BE2C (cell line): Measurements from ENCODE around the gene PSMA6.

Source experiments
- DNase-seq: peaks from one replicate; pipeline ENCODE4 v3.0.0-alpha.2; 2020
- H3K27me3 ChIP-seq: fragments of 250-450 bp; sonication (Bioruptor Pico); 2 replicates; pipeline ENCODE4 v1.5.1; 2020; ENCODE audit warnings: mild to moderate bottlenecking
- H3K36me3 ChIP-seq: fragments of 250-450 bp; sonication (Bioruptor Pico); 2 replicates; pipeline ENCODE4 v1.5.1; 2020; ENCODE audit warnings: mild to moderate bottlenecking
- H3K4me1 ChIP-seq: fragments of 250-450 bp; sonication (Bioruptor Pico); 2 replicates; pipeline ENCODE4 v1.5.1; 2020
- H3K4me3 ChIP-seq: 2 replicates; pipeline ENCODE4 v1.5.1; 2011; ENCODE audit warnings: low read depth, low read length
- H3K9me3 ChIP-seq: fragments of 250-450 bp; sonication (Bioruptor Pico); 2 replicates; pipeline ENCODE4 v1.5.1; 2020
- CTCF ChIP-seq: IDR thresholded peaks from 2 replicates; pipeline ENCODE4 v1.5.1; 2012; ENCODE audit warnings: mild to moderate bottlenecking, low read depth, low read length

Gene PSMA6

GRCh38 chr14:35317820-35318219, 25.6 kb downstream of the PSMA6 start:
- Histone ChIP-seq H3K4me3 (no peak overlapping the region), H3K36me3 (peaks cover 53% of the 10 kb centered on the region), H3K9me3 (no peaks in the 10 kb centered on the region), H3K27me3 (no peaks in the 10 kb centered on the region), H3K4me1 (no peaks in the 10 kb centered on the region)
- no peak for DNase-seq
- TF ChIP-seq CTCF, result no peak

- DNase-seq, result no peak
- Histone ChIP-seq H3K4me1 (no peaks in the 10 kb centered on the region), H3K9me3 (no peaks in the 10 kb centered on the region), H3K27me3 (no peaks in the 10 kb centered on the region), H3K36me3 (peaks cover 38% of the 10 kb centered on the region), H3K4me3 (no peak overlapping the region)
- TF ChIP-seq CTCF, result no peak
These were observed 27.3 kb downstream of the PSMA6 start for GRCh38 chr14:35319509-35319908.

- no peak for DNase-seq
- TF ChIP-seq CTCF, result no peak
- no peaks in the 10 kb centered on the region for H3K27me3 ChIP-seq
- H3K4me1 ChIP-seq, result no peaks in the 10 kb centered on the region
- H3K9me3 ChIP-seq, result no peaks in the 10 kb centered on the region
- peaks cover 31% of the 10 kb centered on the region for H3K36me3 ChIP-seq
- no peak overlapping the region for H3K4me3 ChIP-seq
These were observed 28.3 kb downstream of the PSMA6 start for GRCh38 chr14:35320472-35320871.

- Histone ChIP-seq H3K36me3 (no peaks in the 10 kb centered on the region), H3K27me3 (no peaks in the 10 kb centered on the region), H3K9me3 (no peaks in the 10 kb centered on the region), H3K4me1 (no peaks in the 10 kb centered on the region), H3K4me3 (no peak overlapping the region)
- TF ChIP-seq CTCF, result no peak
- DNase-seq, result no peak
These were observed 34.2 kb downstream of the PSMA6 start for GRCh38 chr14:35326375-35326774.

GRCh38 chr14:35331605-35332516, 39.7 kb downstream of the PSMA6 start:
- Histone ChIP-seq H3K27me3 (no peaks in the 10 kb centered on the region), H3K36me3 (no peaks in the 10 kb centered on the region), H3K9me3 (no peaks in the 10 kb centered on the region), H3K4me3 (no peak overlapping the region), H3K4me1 (peaks cover 17% of the 10 kb centered on the region)
- TF ChIP-seq CTCF, result no peak
- DNase-seq, result no peak

- Histone ChIP-seq H3K27me3 (no peaks in the 10 kb centered on the region), H3K36me3 (no peaks in the 10 kb centered on the region), H3K9me3 (no peaks in the 10 kb centered on the region), H3K4me1 (peaks cover 17% of the 10 kb centered on the region), H3K4me3 (no peak overlapping the region)
- no peak for TF ChIP-seq CTCF
- no peak for DNase-seq
These were observed 40.5 kb downstream of the PSMA6 start for GRCh38 chr14:35332517-35333263.
